ENCODE data around the gene HEATR5A. TPM values are rescaled to one million over a fixed set of nuclear protein-coding genes. Genes with fewer than 3 reads are reported as not detected.
A peak's percentile ranks its signal among the peaks of the same experiment; 100 is the strongest.

HEATR5A gene
- total and polyA plus RNA-seq, 2 of the 13 experiments (the other 11 are each of a cell fraction or from before 2014, with no cell fraction given) = 36.4 to 105 TPM

DNA sequence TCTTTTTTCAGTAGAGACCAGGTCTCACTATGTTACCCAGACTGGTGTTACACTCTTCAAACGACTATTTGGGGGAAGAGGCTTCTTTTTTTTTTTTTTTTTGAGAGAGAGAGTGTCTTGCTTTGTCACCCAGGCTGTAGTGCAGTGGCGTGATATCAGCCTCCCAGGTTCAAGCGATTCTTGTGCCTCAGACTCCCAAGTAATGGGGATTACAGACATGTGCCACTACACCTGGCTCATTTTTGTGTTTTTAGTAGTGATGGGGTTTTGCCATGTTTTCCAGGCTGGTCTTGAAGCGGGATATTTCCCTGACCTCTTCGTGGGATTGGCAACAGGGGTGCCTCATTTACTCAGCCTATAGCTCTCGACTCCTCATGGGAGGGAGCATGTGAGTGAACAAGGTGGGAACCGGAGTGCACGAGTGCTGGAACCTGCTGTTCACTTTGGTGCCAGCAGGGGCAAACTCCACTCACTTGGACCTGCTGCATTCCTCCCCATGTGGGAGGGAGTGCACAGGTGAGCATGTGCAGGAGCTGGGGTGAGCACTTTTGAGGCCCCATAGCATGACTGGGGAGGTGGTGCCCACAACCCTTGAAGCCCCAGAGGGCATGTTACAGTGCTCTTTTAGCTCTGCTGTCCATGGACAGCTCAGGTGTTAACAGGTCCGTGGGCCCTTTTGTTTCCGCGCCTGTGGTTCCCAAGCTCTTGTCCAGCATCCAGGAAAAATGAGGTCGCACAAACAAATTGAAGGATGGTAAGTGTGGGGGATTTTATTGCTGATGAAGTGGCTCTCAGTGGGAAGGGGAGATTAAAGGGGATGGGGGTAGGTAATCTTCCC lies 133.7 kb downstream of the HEATR5A start (continued):
- TF ChIP-seq, protein P1, sequence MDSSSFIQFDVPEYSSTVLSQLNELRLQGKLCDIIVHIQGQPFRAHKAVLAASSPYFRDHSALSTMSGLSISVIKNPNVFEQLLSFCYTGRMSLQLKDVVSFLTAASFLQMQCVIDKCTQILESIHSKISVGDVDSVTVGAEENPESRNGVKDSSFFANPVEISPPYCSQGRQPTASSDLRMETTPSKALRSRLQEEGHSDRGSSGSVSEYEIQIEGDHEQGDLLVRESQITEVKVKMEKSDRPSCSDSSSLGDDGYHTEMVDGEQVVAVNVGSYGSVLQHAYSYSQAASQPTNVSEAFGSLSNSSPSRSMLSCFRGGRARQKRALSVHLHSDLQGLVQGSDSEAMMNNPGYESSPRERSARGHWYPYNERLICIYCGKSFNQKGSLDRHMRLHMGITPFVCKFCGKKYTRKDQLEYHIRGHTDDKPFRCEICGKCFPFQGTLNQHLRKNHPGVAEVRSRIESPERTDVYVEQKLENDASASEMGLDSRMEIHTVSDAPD (CRISPR knock-in tag; IDR thresholded peaks at IDR 0.05) = peak; percentile 86
- no peak for TF ChIP-seq ATF7 (IDR thresholded peaks at IDR 0.05)
- TF ChIP-seq ATF7 (CRISPR knock-in tag; IDR thresholded peaks at IDR 0.05) = peak; percentile 59
- peak; percentile 49; the same call in 1 of the 2 replicates for TF ChIP-seq CEBPG (CRISPR knock-in tag; IDR thresholded peaks at IDR 0.05)
- TF ChIP-seq ZNF350 (CRISPR knock-in tag; IDR thresholded peaks at IDR 0.05; ENCODE audit: borderline replicate concordance, low read depth) = peak; percentile 79; the same call in 1 of the 2 replicates
- no peak for TF ChIP-seq HNRNPK (IDR thresholded peaks at IDR 0.05; ENCODE audit: low read depth, low read length, poor library complexity, severe bottlenecking)
- TF ChIP-seq ZNF766 (CRISPR knock-in tag; IDR thresholded peaks at IDR 0.05; ENCODE audit: borderline replicate concordance) = peak; percentile 85; the same call in 1 of the 2 replicates
- TF ChIP-seq GLI4 (CRISPR knock-in tag; IDR thresholded peaks at IDR 0.05; ENCODE audit: borderline replicate concordance) = peak; percentile 99; the same call in 1 of the 2 replicates
- TF ChIP-seq, protein P2, sequence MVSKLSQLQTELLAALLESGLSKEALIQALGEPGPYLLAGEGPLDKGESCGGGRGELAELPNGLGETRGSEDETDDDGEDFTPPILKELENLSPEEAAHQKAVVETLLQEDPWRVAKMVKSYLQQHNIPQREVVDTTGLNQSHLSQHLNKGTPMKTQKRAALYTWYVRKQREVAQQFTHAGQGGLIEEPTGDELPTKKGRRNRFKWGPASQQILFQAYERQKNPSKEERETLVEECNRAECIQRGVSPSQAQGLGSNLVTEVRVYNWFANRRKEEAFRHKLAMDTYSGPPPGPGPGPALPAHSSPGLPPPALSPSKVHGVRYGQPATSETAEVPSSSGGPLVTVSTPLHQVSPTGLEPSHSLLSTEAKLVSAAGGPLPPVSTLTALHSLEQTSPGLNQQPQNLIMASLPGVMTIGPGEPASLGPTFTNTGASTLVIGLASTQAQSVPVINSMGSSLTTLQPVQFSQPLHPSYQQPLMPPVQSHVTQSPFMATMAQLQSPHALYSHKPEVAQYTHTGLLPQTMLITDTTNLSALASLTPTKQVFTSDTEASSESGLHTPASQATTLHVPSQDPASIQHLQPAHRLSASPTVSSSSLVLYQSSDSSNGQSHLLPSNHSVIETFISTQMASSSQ (IDR thresholded peaks at IDR 0.05; ENCODE audit: low read depth) = no peak
- TF ChIP-seq, protein P2 (CRISPR knock-in tag; IDR thresholded peaks at IDR 0.05; ENCODE audit: borderline replicate concordance) = no peak
- no peak for TF ChIP-seq NKX3-1 (CRISPR knock-in tag; IDR thresholded peaks at IDR 0.05)
- peak; percentile 98 for TF ChIP-seq NFKB2 (CRISPR knock-in tag; IDR thresholded peaks at IDR 0.05; ENCODE audit: borderline replicate concordance)
- TF ChIP-seq NR2F2 (IDR thresholded peaks at IDR 0.05; ENCODE audit: borderline replicate concordance, low read depth) = peak; percentile 34; the same call in 1 of the 2 replicates
- TF ChIP-seq, protein P3, sequence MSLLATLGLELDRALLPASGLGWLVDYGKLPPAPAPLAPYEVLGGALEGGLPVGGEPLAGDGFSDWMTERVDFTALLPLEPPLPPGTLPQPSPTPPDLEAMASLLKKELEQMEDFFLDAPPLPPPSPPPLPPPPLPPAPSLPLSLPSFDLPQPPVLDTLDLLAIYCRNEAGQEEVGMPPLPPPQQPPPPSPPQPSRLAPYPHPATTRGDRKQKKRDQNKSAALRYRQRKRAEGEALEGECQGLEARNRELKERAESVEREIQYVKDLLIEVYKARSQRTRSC (CRISPR knock-in tag; IDR thresholded peaks at IDR 0.05; ENCODE audit: low read depth) = 0 out of 2 replicates have a peak, but pooled peaks have one; percentile 73
- peak; percentile 62; the same call in 1 of the 2 replicates for TF ChIP-seq ETV6 (CRISPR knock-in tag; conservative IDR thresholded peaks at IDR 0.05)
- 0 out of 2 replicates have a peak, but pooled peaks have one; percentile 2 for TF ChIP-seq ZNF235 (CRISPR knock-in tag; IDR thresholded peaks at IDR 0.05; ENCODE audit: borderline replicate concordance)
- TF ChIP-seq HCFC1 (IDR thresholded peaks at IDR 0.05; ENCODE audit: low read depth, low read length) = no peak
- TF ChIP-seq ZNF660 (CRISPR knock-in tag; IDR thresholded peaks at IDR 0.05; ENCODE audit: borderline replicate concordance, low read depth) = no peak
- TF ChIP-seq, protein P4, sequence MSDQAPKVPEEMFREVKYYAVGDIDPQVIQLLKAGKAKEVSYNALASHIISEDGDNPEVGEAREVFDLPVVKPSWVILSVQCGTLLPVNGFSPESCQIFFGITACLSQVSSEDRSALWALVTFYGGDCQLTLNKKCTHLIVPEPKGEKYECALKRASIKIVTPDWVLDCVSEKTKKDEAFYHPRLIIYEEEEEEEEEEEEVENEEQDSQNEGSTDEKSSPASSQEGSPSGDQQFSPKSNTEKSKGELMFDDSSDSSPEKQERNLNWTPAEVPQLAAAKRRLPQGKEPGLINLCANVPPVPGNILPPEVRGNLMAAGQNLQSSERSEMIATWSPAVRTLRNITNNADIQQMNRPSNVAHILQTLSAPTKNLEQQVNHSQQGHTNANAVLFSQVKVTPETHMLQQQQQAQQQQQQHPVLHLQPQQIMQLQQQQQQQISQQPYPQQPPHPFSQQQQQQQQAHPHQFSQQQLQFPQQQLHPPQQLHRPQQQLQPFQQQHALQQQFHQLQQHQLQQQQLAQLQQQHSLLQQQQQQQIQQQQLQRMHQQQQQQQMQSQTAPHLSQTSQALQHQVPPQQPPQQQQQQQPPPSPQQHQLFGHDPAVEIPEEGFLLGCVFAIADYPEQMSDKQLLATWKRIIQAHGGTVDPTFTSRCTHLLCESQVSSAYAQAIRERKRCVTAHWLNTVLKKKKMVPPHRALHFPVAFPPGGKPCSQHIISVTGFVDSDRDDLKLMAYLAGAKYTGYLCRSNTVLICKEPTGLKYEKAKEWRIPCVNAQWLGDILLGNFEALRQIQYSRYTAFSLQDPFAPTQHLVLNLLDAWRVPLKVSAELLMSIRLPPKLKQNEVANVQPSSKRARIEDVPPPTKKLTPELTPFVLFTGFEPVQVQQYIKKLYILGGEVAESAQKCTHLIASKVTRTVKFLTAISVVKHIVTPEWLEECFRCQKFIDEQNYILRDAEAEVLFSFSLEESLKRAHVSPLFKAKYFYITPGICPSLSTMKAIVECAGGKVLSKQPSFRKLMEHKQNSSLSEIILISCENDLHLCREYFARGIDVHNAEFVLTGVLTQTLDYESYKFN (CRISPR knock-in tag; conservative IDR thresholded peaks at IDR 0.05) = 0 out of 2 replicates have a peak, but pooled peaks have one; percentile 27
